Measurements from ENCODE around the gene IFI30.

Gene IFI30

GRCh38 chr19:18159810-18160209, 13.8 kb upstream of the IFI30 start:
- TF ChIP-seq EZH2phosphoT487 (IDR thresholded peaks at IDR 0.05; ENCODE audit: borderline replicate concordance, low read length) (no peak), CTCF (IDR thresholded peaks at IDR 0.05; ENCODE audit: low read depth, low read length, poor library complexity, severe bottlenecking) (no peak)
- peak overlapping the region; percentile 71 for H3K4me2 ChIP-seq (ENCODE audit: low read length)
- peaks cover 36% of the 10 kb centered on the region for H3K79me2 ChIP-seq (ENCODE audit: control insufficient read depth, low read length)
- H3K9me3 ChIP-seq (ENCODE audit: control insufficient read depth, insufficient read depth, low read length), result no peaks in the 10 kb centered on the region
- no peaks in the 10 kb centered on the region for H4K20me1 ChIP-seq (ENCODE audit: control insufficient read depth, insufficient read depth, low read depth, low read length)
- peak overlapping the region; percentile 77; the same call in 1 of the 2 replicates for H3K4me3 ChIP-seq (ENCODE audit: low read length)
- peaks cover 31% of the 10 kb centered on the region for H3K4me1 ChIP-seq (ENCODE audit: control insufficient read depth, low read length)
- peaks cover 8% of the 10 kb centered on the region for H3F3A ChIP-seq (ENCODE audit: control insufficient read depth, insufficient read depth)
- peaks cover 49% of the 10 kb centered on the region for H3K36me3 ChIP-seq (ENCODE audit: control insufficient read depth, low read length)
- H3K9me2 ChIP-seq (replicated peaks; ENCODE audit: control insufficient read depth, low read length), result no peaks in the 10 kb centered on the region
- H3K27me3 ChIP-seq (ENCODE audit: control insufficient read depth, low read length), result no peaks in the 10 kb centered on the region
- no peak overlapping the region for H3K27ac ChIP-seq (ENCODE audit: low read depth, low read length)

DNA sequence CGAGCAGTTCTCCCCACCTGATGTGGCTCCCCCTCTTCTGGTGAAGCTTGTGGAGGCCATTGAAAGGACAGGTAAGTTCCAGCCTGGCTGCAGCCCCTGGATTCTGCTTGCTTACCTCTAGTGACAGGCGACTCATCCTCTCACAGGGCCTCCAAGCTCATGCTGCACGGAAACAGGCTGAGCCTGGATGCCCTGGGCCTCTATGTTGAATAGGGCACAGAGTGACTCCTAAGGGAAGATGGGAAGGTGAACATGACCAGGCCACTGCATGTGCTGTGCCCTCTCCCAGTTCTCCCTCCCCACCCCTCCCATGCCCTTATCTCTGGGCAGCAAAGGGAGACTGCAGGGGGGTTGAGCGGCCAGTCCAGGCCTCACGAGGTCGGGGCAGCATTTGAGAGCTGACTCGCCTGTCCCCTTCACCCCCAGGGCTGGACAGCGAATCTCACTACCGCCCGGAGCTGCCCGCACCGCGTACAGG, 13.1 kb upstream of the IFI30 start:
- H3K9me3 ChIP-seq (ENCODE audit: control insufficient read depth, insufficient read depth, low read length), result no peaks in the 10 kb centered on the region
- TF ChIP-seq EZH2phosphoT487 (IDR thresholded peaks at IDR 0.05; ENCODE audit: borderline replicate concordance, low read length) (no peak), CTCF (IDR thresholded peaks at IDR 0.05; ENCODE audit: low read depth, low read length, poor library complexity, severe bottlenecking) (no peak)
- peak overlapping the region; percentile 71 for H3K4me2 ChIP-seq (ENCODE audit: low read length)
- H3K36me3 ChIP-seq (ENCODE audit: control insufficient read depth, low read length), result peaks cover 47% of the 10 kb centered on the region
- H3K27me3 ChIP-seq (ENCODE audit: control insufficient read depth, low read length), result no peaks in the 10 kb centered on the region
- H3K9me2 ChIP-seq (replicated peaks; ENCODE audit: control insufficient read depth, low read length), result no peaks in the 10 kb centered on the region
- peak overlapping the region; percentile 77 for H3K4me3 ChIP-seq (ENCODE audit: low read length)
- peak overlapping the region; percentile 23; the same call in 1 of the 2 replicates for H3K27ac ChIP-seq (ENCODE audit: low read depth, low read length)
- H4K20me1 ChIP-seq (ENCODE audit: control insufficient read depth, insufficient read depth, low read depth, low read length), result no peaks in the 10 kb centered on the region
- H3K4me1 ChIP-seq (ENCODE audit: control insufficient read depth, low read length), result peaks cover 31% of the 10 kb centered on the region
- H3F3A ChIP-seq (ENCODE audit: control insufficient read depth, insufficient read depth), result peaks cover 8% of the 10 kb centered on the region
- peaks cover 30% of the 10 kb centered on the region for H3K79me2 ChIP-seq (ENCODE audit: control insufficient read depth, low read length)

- peaks cover 31% of the 10 kb centered on the region for H3K4me1 ChIP-seq (ENCODE audit: control insufficient read depth, low read length)
- TF ChIP-seq EZH2phosphoT487 (IDR thresholded peaks at IDR 0.05; ENCODE audit: borderline replicate concordance, low read length), result no peak
Observed at GRCh38 chr19:18160971-18161635, 12.5 kb upstream of the IFI30 start.

GRCh38 chr19:18161636-18162002, 12.0 kb upstream of the IFI30 start:
- Histone ChIP-seq H3K4me1 (ENCODE audit: control insufficient read depth, low read length) (peaks cover 30% of the 10 kb centered on the region), H4K20me1 (ENCODE audit: control insufficient read depth, insufficient read depth, low read depth, low read length) (no peaks in the 10 kb centered on the region), H3K79me2 (ENCODE audit: control insufficient read depth, low read length) (peaks cover 22% of the 10 kb centered on the region), H3K4me2 (ENCODE audit: low read length) (peak overlapping the region; percentile 51; the same call in 1 of the 2 replicates), H3K9me3 (ENCODE audit: control insufficient read depth, insufficient read depth, low read length) (no peaks in the 10 kb centered on the region), H3K9me2 (replicated peaks; ENCODE audit: control insufficient read depth, low read length) (no peaks in the 10 kb centered on the region), H3K36me3 (ENCODE audit: control insufficient read depth, low read length) (peaks cover 41% of the 10 kb centered on the region), H3F3A (ENCODE audit: control insufficient read depth, insufficient read depth) (peaks cover 8% of the 10 kb centered on the region), H3K27me3 (ENCODE audit: control insufficient read depth, low read length) (no peaks in the 10 kb centered on the region), H3K4me3 (ENCODE audit: low read length) (peak overlapping the region; percentile 42; the same call in 1 of the 2 replicates), H3K27ac (ENCODE audit: low read depth, low read length) (no peak overlapping the region)
- TF ChIP-seq CTCF (IDR thresholded peaks at IDR 0.05; ENCODE audit: low read depth, low read length, poor library complexity, severe bottlenecking) (peak; percentile 2), EZH2phosphoT487 (IDR thresholded peaks at IDR 0.05; ENCODE audit: borderline replicate concordance, low read length) (no peak)

More at GRCh38 chr19:18160971-18161635, 12.5 kb upstream of the IFI30 start:
- Histone ChIP-seq H3F3A (ENCODE audit: control insufficient read depth, insufficient read depth) (peaks cover 8% of the 10 kb centered on the region), H3K9me3 (ENCODE audit: control insufficient read depth, insufficient read depth, low read length) (no peaks in the 10 kb centered on the region), H3K27ac (ENCODE audit: low read depth, low read length) (peak overlapping the region; percentile 23; the same call in 1 of the 2 replicates), H3K4me3 (ENCODE audit: low read length) (peak overlapping the region; percentile 77), H3K36me3 (ENCODE audit: control insufficient read depth, low read length) (peaks cover 46% of the 10 kb centered on the region), H3K79me2 (ENCODE audit: control insufficient read depth, low read length) (peaks cover 26% of the 10 kb centered on the region), H3K27me3 (ENCODE audit: control insufficient read depth, low read length) (no peaks in the 10 kb centered on the region), H3K4me2 (ENCODE audit: low read length) (peak overlapping the region; percentile 71), H4K20me1 (ENCODE audit: control insufficient read depth, insufficient read depth, low read depth, low read length) (no peaks in the 10 kb centered on the region), H3K9me2 (replicated peaks; ENCODE audit: control insufficient read depth, low read length) (no peaks in the 10 kb centered on the region)
